ENCODE results near the gene MYH11.

DNA sequence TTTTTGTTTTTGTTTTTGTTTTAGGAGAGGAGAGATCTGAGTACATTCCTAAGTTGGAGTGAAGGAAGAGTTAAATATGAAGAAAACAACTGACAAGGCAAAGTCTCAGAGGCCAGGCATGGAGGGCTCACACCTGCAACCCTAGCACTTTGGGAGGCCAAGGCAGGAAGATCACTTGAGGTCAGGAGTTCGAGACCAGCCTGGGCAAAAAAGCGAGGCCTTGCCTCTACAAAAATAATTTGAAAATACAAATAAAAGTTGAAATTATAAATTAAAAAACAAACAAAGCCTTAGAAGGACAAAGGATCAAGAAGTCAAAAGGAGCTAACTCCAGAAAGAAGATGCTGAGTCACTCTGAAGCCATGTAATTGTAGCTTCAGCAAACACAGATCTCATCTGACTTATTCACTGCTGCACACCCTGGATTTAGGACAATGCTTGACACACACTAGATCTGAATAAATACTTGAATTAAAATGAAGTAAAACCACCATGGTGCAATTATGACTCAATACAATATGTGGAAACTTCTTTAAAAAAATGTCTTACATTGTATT is 22.5 kb upstream of the MYH11 start:
- TF ChIP-seq, protein P1, sequence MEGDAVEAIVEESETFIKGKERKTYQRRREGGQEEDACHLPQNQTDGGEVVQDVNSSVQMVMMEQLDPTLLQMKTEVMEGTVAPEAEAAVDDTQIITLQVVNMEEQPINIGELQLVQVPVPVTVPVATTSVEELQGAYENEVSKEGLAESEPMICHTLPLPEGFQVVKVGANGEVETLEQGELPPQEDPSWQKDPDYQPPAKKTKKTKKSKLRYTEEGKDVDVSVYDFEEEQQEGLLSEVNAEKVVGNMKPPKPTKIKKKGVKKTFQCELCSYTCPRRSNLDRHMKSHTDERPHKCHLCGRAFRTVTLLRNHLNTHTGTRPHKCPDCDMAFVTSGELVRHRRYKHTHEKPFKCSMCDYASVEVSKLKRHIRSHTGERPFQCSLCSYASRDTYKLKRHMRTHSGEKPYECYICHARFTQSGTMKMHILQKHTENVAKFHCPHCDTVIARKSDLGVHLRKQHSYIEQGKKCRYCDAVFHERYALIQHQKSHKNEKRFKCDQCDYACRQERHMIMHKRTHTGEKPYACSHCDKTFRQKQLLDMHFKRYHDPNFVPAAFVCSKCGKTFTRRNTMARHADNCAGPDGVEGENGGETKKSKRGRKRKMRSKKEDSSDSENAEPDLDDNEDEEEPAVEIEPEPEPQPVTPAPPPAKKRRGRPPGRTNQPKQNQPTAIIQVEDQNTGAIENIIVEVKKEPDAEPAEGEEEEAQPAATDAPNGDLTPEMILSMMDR (IDR thresholded peaks at IDR 0.05): no peak
- no peak for TF ChIP-seq POLR2A (IDR thresholded peaks at IDR 0.05)
